Erythroblast (primary cell): ENCODE results near the gene WDR64.

Experiments
- DNase-seq, 2 experiments: peaks; one replicate each; lab custom pipeline; 2025; lab: John Stamatoyannopoulos, UW
- GATA1 ChIP-seq: IDR thresholded peaks from 2 replicates; pipeline ENCODE4 v1.6.1; 2011; ENCODE audit warnings: low read depth, mild to moderate bottlenecking, control low read depth, low read length, moderate library complexity
- POLR2A ChIP-seq: IDR thresholded peaks from 2 replicates; pipeline ENCODE4 v1.6.1; 2011; ENCODE audit warnings: mild to moderate bottlenecking, low read length

Gene WDR64

DNA sequence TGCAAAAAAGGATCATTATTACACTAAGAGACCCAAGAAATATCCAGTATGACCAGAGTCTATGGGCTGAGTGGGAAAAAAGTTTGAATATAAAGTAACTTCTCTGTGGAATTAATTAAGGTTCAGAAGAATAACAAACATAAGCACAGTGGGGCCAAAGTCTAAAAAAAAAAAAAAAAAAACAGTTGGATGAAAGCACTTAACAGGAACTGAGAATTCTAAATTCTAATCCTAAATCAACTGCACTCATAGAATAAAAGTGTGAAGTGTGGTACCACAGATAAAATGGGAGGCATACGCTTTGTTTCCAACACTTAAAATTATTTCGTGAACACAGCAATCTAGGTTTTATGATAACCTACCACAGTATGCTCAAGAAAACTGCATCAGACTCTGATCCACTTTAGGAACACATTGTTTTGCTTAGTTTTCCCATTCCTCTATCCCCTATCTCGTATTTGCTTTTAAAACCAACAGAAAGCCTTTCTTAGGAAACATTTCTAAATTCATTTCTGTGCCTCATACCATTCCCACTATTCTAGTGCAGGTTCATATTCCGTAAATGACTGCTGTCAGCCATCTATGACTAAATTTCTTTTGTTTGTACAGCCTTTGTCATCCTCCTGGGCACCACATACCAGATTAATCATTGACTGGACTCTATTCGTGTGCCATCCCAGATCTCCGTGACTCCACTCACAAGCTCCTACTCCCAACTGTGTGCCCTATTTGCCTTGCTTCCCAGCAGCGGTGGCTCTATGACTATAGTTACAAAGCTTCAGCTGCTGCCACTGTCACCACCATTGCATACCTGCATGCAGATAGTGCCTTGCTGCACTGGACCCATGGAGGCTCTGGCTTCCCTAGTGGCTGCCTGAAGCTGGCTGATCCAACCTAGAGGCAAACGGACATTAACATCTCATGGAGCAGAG, 36.8 kb upstream of the WDR64 start:
- no peak for DNase-seq
- TF ChIP-seq GATA1 (no peak), POLR2A (no peak)

DNA sequence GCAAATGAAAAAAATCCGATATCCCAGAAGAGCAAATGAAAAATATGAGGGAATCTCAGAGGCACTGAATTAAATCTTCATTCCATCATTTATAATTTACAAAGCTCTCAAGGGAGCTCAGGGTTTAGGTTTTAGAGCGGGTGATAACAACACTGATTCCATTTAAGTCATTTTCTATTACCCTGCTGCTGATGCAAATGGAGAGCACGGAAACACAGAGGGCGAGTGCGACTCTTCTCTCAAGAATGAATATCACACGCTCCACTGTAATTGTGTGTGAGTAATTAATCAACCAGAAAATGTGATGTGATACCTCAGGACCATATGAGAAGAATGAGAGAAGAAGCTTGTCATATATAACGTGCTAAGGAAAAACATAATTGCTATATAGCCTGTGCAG, 34.7 kb upstream of the WDR64 start:
- DNase-seq = no peak
- TF ChIP-seq POLR2A (no peak), GATA1 (no peak)

DNA sequence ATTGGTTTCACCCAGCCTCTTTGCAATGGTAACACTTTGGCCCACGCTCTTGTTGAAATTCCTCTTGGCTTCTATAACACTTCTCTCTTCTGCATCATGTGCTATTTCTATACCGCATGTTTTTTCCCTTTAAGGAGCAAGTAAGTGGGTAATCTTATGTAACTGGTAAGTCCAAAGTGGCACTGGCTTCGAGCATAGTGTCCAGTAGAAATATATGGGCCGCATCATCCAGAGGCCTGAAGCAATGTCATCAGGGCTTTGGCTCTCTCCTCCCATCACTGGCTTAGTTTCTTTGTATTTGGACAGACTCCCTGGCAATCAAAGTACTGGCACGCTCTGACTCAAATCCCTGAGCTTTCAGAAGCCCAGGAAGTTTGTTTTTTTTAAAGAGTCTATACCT, 29.4 kb upstream of the WDR64 start:
- DNase-seq = no peak
- TF ChIP-seq POLR2A (no peak), GATA1 (no peak)

DNA sequence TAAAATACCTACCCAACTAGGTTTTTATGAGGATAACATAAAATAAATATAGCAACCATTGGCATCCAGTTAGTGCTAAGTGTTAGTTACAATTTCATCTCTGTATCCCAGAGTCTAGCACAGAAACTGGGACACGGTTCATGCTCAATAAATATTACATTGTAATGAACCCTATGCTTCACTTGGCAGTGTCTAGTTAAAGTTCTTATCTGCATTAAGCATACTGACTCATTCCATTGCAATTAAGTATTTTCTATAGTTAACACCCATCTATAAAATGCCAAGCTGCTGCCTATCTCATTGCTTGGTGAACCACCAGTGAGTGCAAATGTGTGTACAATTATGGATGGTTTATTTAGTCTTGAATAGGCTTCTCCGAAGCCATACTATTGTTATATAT, 27.1 kb upstream of the WDR64 start:
- DNase-seq = peak; percentile 10 to 17
- TF ChIP-seq GATA1 = no peak
- no peak for TF ChIP-seq POLR2A

DNA sequence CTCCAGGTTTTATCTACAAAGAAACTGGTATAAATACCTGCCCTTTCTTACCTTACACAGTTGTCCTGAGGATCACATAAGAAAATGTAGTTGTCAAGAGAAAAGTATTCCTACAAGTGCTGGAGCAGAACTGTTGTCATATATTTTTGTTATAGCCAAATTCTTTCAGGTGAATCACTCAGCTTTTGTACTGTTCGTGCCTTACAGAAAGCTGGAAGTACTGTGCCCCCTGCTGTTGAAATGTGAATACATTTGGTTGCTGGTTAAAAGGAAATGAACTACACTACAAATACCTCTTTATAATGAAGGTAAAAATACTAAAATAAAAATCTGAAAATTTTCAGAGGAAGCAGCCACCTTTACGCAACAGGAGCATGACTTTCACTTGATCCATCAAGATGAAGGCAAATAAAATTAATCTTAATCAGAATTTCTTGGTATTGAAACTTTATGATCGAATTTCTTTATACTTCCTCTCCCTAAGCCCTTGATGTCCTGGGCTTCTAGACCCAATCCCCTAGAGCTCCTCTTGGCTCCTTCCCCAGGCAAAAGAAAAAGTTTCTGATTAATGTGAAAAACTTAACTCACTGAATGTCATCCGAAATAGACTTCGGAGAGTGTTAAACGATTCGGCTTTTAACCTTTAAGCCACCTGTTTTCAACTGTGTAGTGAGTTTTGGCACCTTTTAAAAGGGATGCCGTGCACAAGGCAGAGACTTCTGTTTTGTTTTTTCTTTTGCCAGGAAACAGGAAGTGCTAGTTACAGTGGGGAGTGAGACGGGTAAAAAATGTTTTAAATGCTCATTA, 24.4 kb upstream of the WDR64 start:
- peak; percentile 56 to 70 for DNase-seq
- no peak for TF ChIP-seq POLR2A

DNA sequence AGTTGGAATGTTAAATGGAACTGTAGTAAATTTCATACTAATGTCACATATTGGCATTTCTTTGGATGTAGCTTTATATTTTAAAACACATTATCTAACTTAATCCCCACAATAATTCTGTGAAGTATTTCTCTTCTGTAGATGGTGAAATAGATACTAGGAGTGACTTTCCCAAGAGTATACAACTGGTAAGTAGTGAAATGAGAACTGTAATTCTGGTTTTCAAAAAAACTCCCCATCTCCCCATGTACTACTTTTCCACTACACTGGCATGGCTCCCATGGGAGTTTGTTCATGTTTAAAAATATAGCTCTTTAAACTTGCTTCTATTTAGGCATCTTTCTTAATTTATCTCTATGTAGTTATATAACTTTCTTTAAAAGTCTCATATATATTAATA, 22.1 kb upstream of the WDR64 start:
- DNase-seq = no peak
- TF ChIP-seq POLR2A (no peak), GATA1 (no peak)

DNA sequence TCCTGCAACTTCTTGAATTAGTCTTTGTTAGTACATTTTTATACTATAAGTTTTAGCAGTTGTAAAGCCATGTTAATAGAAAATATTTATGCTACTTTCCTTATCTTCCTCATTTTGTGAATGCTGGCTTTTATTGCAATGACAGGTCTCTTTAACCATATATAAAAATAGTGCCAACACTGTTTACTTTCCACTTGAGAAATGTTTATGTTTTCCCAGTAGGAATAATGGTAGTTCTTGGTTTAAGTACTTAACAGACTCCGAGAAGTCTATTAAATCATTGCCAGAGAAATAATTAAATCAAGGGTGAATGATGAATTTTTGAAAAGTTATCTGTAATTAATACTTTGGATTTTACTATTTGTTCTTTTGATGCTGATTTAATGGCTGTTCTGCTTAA, 21.6 kb upstream of the WDR64 start:
- TF ChIP-seq GATA1 (no peak), POLR2A (no peak)
- DNase-seq = no peak

DNA sequence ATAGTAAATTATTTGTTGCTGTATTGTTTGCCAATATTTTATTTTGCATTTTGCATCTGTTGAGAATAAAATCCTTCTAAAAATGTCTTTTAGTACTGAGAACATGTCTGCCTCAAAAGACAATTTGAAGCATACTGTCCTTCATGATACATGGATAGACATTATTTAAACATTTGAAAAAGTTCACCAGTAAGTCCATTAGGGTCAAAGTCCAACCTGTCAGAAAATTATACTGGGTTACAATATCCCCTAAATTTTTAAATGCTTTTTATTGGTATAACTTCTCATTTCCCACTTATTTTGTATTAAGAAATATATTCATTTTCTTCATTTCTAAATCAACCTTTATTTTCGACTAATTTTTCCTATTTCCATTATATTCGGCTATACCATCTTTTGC, 21.2 kb upstream of the WDR64 start:
- no peak for DNase-seq
- TF ChIP-seq POLR2A (no peak), GATA1 (no peak)

DNA sequence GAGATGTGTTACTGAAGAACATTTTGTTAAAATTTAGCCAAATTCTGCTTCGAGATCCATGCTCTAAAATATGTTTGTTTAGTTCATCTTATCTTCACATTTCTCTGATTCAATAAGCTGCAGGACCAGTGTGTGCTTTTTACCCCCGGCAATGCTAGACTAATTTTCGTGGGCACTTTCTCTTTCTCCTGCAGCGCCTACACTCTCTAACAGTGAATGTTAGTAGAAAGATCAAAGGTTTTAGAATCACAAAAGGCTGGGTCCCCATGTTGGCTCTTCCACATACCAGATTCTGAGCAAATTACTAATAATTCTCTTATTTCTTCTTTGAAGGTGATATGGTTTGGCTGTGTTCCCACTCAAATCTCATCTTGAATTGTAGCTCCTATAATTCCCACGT, 20.4 kb upstream of the WDR64 start:
- no peak for TF ChIP-seq POLR2A
- TF ChIP-seq GATA1 = no peak
- no peak for DNase-seq

DNA sequence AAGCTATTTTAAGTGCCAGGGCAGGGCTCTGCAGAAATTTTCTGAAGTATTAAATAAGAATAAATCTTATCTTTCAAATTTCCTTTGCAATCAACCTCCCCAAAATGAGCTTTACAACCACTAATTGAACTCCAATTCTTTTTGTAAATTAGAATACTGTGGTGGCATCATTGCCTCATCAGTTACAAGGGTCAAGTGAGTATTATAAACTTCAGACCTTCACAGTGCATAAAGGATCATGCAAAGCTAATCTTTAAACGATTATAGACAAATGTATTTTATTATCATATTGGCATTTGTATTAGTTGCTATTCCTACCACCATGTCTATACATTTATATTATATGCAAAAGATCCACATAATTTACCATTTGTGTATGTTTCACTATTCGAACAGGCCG, 19.1 kb upstream of the WDR64 start:
- DNase-seq = no peak
- TF ChIP-seq POLR2A (no peak), GATA1 (no peak)

DNA sequence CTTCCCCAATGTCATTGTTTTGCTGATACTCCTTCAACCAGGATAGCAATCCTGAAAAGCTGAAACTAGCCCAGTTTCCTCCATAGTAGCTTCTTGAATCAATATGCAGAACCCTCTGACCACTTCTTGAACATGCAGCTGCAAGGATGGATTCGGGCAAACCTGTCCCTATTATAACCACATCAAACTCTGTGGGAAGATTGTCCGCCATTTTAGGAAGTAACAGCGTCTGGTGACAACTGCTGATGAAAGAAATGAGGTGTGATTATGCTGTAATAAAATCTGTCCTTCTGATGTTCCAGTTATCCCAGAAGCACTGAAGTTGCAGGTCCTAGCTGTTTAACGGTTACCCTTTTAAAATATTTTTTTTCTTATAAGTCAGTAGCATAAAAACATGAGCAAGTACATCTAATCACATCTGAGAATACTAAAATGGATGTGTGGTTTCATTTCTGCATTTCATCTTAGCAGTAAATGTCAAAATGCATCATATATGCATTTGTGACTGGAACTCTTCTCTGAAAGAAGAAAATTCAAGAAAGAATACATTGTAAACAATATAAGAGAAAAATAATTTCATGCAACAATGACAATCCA, 16.4 kb upstream of the WDR64 start:
- DNase-seq = no peak

DNA sequence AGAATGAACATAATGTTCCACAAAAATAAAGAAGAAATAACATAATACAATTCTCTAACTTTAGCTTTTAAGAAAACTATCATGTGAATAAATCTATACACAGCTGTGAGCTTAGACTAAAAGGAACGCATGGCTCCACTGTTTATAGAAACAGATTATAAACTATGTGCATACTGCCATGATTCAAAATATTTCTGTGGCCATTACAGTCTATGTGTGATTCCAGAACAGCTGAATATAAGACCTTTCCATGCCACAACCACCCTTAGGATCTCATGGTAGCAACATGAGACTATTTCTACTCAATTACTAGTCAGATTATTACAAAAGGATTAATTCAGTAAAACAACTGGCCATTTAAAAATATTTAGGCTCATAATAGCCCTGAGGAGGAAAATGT, 15.8 kb upstream of the WDR64 start:
- no peak for TF ChIP-seq GATA1
- no peak for TF ChIP-seq POLR2A
- DNase-seq = no peak

More for the DNA sequence above, 16.4 kb upstream of the WDR64 start:
- TF ChIP-seq GATA1 (no peak), POLR2A (no peak)

DNA sequence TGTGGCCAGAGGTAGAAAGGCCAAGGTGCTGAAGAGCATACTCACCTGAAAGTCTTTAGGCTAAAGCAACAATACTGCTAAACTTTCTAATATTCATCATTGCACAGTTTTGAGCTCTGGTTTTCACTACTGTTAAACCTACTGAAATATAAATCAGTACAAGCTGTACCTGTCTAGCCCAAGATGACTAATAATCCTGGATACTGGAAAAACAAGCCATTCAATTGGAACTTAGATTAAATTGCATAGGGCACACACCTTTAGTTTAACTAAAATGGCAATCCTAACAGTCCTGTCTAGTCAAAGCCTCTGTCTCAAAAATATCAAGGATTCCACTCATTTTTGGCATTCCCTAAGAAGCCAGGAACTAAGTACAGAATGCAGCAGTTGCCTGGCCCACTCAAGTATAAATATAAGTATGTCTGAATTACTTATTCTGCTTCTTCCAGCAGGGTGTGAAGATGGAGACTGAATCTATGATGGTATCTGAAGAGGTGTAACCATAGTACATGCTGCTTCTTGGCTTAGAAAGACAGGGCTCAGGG, 15.0 kb upstream of the WDR64 start:
- no peak for TF ChIP-seq GATA1
- TF ChIP-seq POLR2A = no peak

More for the DNA sequence above, 15.0 kb upstream of the WDR64 start:
- no peak for DNase-seq
